IMR-90 (cell line): ENCODE results near the gene ASMTL. TPM values are rescaled to one million over a fixed set of nuclear protein-coding genes. Genes with fewer than 3 reads are reported as not detected.

ENCODE experiments used
- ATAC-seq: fragments of 200-7000 bp; cut with Tn5 transposase; 2 replicates; pipeline ENCODE4 v1.9.1; 2020; ENCODE audit warnings: low read depth, mild to moderate bottlenecking, moderate library complexity
- Bru-seq: library from RNA; stranded (reverse); fragments of 400-500 nt; gene quantifications from one replicate; lab custom pipeline; 2021; lab: Mats Ljungman, UMichigan
- BruChase-seq, 2 experiments: library from RNA; stranded (reverse); fragments of 400-500 nt; gene quantifications; one replicate each; lab custom pipeline; 2021; lab: Mats Ljungman, UMichigan
- BruUV-seq: library from RNA; stranded (reverse); fragments of 400-500 nt; replicated peaks from 2 replicates; lab custom pipeline; 2021; lab: Mats Ljungman, UMichigan
- CTCF ChIA-PET: fragments of 300-600 bp; formaldehyde crosslinking; extraction: SDS; loops from one replicate; lab custom pipeline; 2021; ENCODE audit warnings: antibody characterized with exemption; lab: Yijun Ruan, JAX
- POLR2A ChIA-PET: fragments of 300-600 bp; sonication (Branson Sonifier 250); formaldehyde crosslinking; loops from one replicate; lab custom pipeline; 2022; ENCODE audit warnings: antibody characterized with exemption; ENCODE audit not compliant: unreplicated experiment; lab: Charles Lee
- DNase-seq: peaks from one replicate; pipeline ENCODE4 v3.0.0; 2013
- H2AFZ ChIP-seq: replicated peaks from 2 replicates; pipeline ENCODE3; 2013; ENCODE audit warnings: low read length, mild to moderate bottlenecking; ENCODE audit not compliant: poor library complexity
- H2AK5ac ChIP-seq: 2 replicates; pipeline ENCODE4 v1.6.1; 2013; ENCODE audit warnings: low read depth, low read length, inconsistent platforms
- H2AK9ac ChIP-seq: replicated peaks from 2 replicates; pipeline ENCODE3; 2013; ENCODE audit warnings: mild to moderate bottlenecking, low read depth, low read length, moderate library complexity; ENCODE audit not compliant: poor library complexity
- H2BK120ac ChIP-seq: 2 replicates; pipeline ENCODE4 v1.6.1; 2013; ENCODE audit warnings: low read depth, low read length, inconsistent platforms
- H2BK15ac ChIP-seq: 3 replicates; pipeline ENCODE4 v1.6.1; 2013; ENCODE audit warnings: low read depth, low read length, inconsistent platforms
- H2BK20ac ChIP-seq: 2 replicates; pipeline ENCODE4 v1.6.1; 2013; ENCODE audit warnings: low read depth, mild to moderate bottlenecking, inconsistent platforms, low read length, moderate library complexity
- H2BK5ac ChIP-seq: 2 replicates; pipeline ENCODE4 v1.6.1; 2013; ENCODE audit warnings: mild to moderate bottlenecking, low read depth, low read length, inconsistent platforms; ENCODE audit not compliant: poor library complexity, severe bottlenecking
- H3K14ac ChIP-seq: replicated peaks from 2 replicates; pipeline ENCODE4 v1.6.1; 2013; ENCODE audit warnings: low read depth, low read length, inconsistent platforms
- H3K18ac ChIP-seq: 2 replicates; pipeline ENCODE4 v1.6.1; 2013; ENCODE audit warnings: low read depth, low read length, control low read depth
- H3K23ac ChIP-seq: 2 replicates; pipeline ENCODE4 v1.6.1; 2013; ENCODE audit warnings: low read depth, low read length, inconsistent platforms
- H3K27ac ChIP-seq: 2 replicates; pipeline ENCODE4 v1.5.1; 2013; ENCODE audit warnings: mild to moderate bottlenecking, control low read depth, low read length; ENCODE audit not compliant: insufficient read depth
- H3K27me3 ChIP-seq: 2 replicates; pipeline ENCODE4 v1.6.1; 2013; ENCODE audit warnings: low read length; ENCODE audit not compliant: control insufficient read depth, insufficient read depth
- H3K36me3 ChIP-seq: 2 replicates; pipeline ENCODE4 v1.6.1; 2013; ENCODE audit warnings: low read length, mixed read lengths; ENCODE audit not compliant: control insufficient read depth, insufficient read depth
- H3K4ac ChIP-seq: 2 replicates; pipeline ENCODE4 v1.6.1; 2013; ENCODE audit warnings: low read depth, low read length, inconsistent platforms
- H3K4me1 ChIP-seq: 2 replicates; pipeline ENCODE4 v1.6.1; 2013; ENCODE audit warnings: low read length, mixed read lengths; ENCODE audit not compliant: control insufficient read depth, insufficient read depth
- H3K4me2 ChIP-seq: 2 replicates; pipeline ENCODE4 v1.6.1; 2013; ENCODE audit warnings: low read depth, mild to moderate bottlenecking, control low read depth, low read length, moderate library complexity
- H3K4me3 ChIP-seq: 2 replicates; pipeline ENCODE4 v1.5.1; 2013; ENCODE audit warnings: low read depth, mild to moderate bottlenecking, control low read depth, low read length, moderate library complexity; ENCODE audit not compliant: insufficient read depth
- H3K56ac ChIP-seq: 2 replicates; pipeline ENCODE4 v1.6.1; 2013; ENCODE audit warnings: low read length, inconsistent platforms; ENCODE audit not compliant: insufficient read depth; ENCODE audit errors: extremely low read depth
- H3K79me1 ChIP-seq, 2 experiments: 2 replicates each; pipeline ENCODE4 v1.6.1; 2013; ENCODE audit warnings: low read length in 2 of 2, inconsistent platforms in 1 of 2, low read depth in 1 of 2
- H3K9ac ChIP-seq: 2 replicates; pipeline ENCODE4 v1.6.1; 2013; ENCODE audit warnings: low read depth, low read length, control low read depth
- H3K9me1 ChIP-seq: 2 replicates; pipeline ENCODE4 v1.6.1; 2013; ENCODE audit warnings: low read length, inconsistent platforms; ENCODE audit not compliant: insufficient read depth
- H3K9me3 ChIP-seq: 2 replicates; pipeline ENCODE4 v1.6.1; 2013; ENCODE audit warnings: low read length; ENCODE audit not compliant: control insufficient read depth, insufficient read depth
- H4K20me1 ChIP-seq: 2 replicates; pipeline ENCODE4 v1.6.1; 2013; ENCODE audit warnings: low read length, inconsistent platforms; ENCODE audit not compliant: insufficient read depth
- H4K5ac ChIP-seq: 2 replicates; pipeline ENCODE4 v1.6.1; 2013; ENCODE audit warnings: mild to moderate bottlenecking, low read depth, low read length, control low read depth
- H4K8ac ChIP-seq, 2 experiments: 2 replicates each; pipeline ENCODE4 v1.6.1; 2013; ENCODE audit warnings: low read depth in 2 of 2, low read length in 2 of 2, control low read depth in 1 of 2, inconsistent platforms in 1 of 2
- H4K91ac ChIP-seq: 2 replicates; pipeline ENCODE4 v1.6.1; 2013; ENCODE audit warnings: low read depth, low read length, inconsistent platforms; ENCODE audit not compliant: insufficient read depth
- MAZ ChIP-seq: IDR thresholded peaks from 2 replicates; pipeline ENCODE4 v1.6.1; 2012; ENCODE audit warnings: low read depth, mild to moderate bottlenecking, low read length, improper control_type of control experiment, moderate library complexity, borderline replicate concordance
- MXI1 ChIP-seq: IDR thresholded peaks from 2 replicates; pipeline ENCODE4 v1.6.1; 2012; ENCODE audit warnings: low read depth, mild to moderate bottlenecking, low read length, moderate library complexity, borderline replicate concordance
- POLR2A ChIP-seq: IDR thresholded peaks from 2 replicates; pipeline ENCODE4 v1.6.1; 2012; ENCODE audit warnings: mild to moderate bottlenecking, low read depth, low read length
- RAD21 ChIP-seq: IDR thresholded peaks from 2 replicates; pipeline ENCODE4 v1.6.1; 2012; ENCODE audit warnings: low read length, improper control_type of control experiment
- WGBS, 2 experiments: methylation state at CpG; one replicate each; pipeline versions ENCODE4 v1.1.5 to v1.1.7; 2013; ENCODE audit warnings: missing lambda C conversion rate in 2 of 2; ENCODE audit not compliant: insufficient read length in 1 of 2; ENCODE audit errors: extremely low coverage in 2 of 2; 5-methylcytosine and 5-hydroxymethylcytosine counted together
- dilution Hi-C: fragments of 300-500 bp; cut with HindIII; formaldehyde crosslinking; loops from one replicate; pipeline ENCODE4 v1.14.3; 2018; ENCODE audit warnings: low sequenced_read_pairs; ENCODE audit not compliant: unreplicated experiment
- in situ Hi-C: fragments of 300-500 bp; cut with MboI; formaldehyde crosslinking; loops from 3 replicates; pipeline ENCODE4 v1.14.3; 2019; ENCODE audit warnings: low sequenced_read_pairs, inconsistent platforms, mixed read lengths
- intact Hi-C: fragments of 100-400 bp; cut with micrococcal nuclease; formaldehyde crosslinking; loops from 2 replicates; pipeline ENCODE4 v1.10.0; 2022
- long read RNA-seq: library from polyadenylated mRNA; unstranded; transcript quantifications from one replicate; pipeline ENCODE4 v2.0.0, GENCODE V29; 2021; ENCODE audit not compliant: unreplicated experiment
- polyA plus RNA-seq, 3 experiments: library from polyadenylated mRNA; depleted of rRNA; stranded (reverse); fragments of >200 nt; gene quantifications; 2 replicates each; pipeline ENCODE4 v1.2.3, GENCODE V29; 2012; ENCODE audit warnings: low replicate concordance in 1 of 3
- total RNA-seq: library from RNA; depleted of rRNA; stranded (reverse); fragments of >200 nt; gene quantifications from 2 replicates; pipeline ENCODE4 v1.2.3, GENCODE V29; 2012; rRNA removed
- TF ChIP-seq, protein P1 (sequence below): fragments of 150-350 bp; IDR thresholded peaks from 2 replicates; pipeline ENCODE4 v1.6.1; 2017; ENCODE audit warnings: mild to moderate bottlenecking, antibody characterized with exemption, low read length, low read depth

Gene ASMTL, protein sequence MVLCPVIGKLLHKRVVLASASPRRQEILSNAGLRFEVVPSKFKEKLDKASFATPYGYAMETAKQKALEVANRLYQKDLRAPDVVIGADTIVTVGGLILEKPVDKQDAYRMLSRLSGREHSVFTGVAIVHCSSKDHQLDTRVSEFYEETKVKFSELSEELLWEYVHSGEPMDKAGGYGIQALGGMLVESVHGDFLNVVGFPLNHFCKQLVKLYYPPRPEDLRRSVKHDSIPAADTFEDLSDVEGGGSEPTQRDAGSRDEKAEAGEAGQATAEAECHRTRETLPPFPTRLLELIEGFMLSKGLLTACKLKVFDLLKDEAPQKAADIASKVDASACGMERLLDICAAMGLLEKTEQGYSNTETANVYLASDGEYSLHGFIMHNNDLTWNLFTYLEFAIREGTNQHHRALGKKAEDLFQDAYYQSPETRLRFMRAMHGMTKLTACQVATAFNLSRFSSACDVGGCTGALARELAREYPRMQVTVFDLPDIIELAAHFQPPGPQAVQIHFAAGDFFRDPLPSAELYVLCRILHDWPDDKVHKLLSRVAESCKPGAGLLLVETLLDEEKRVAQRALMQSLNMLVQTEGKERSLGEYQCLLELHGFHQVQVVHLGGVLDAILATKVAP
- total RNA-seq = 13.1 and 13.4 TPM in 2 replicates
- 33.4 and 34.6 TPM in 2 replicates for polyA plus RNA-seq (2012; rRNA removed)
- 35.4 and 37.5 TPM in 2 replicates for polyA plus RNA-seq (2012; cell fraction: cytosol; rRNA removed)
- polyA plus RNA-seq (2012; cell fraction: nucleus; rRNA removed; ENCODE audit: low replicate concordance) = 26.1 and 39.1 TPM in 2 replicates
- Bru-seq, nascent RNA = percentile 63 among the genes with signal in this experiment
- percentile 68 among the genes with signal in this experiment for BruChase-seq, experiment 1, labeled RNA remaining after a 6-hour chase
- percentile 63 among the genes with signal in this experiment for BruChase-seq, experiment 2, labeled RNA remaining after a 2-hour chase
- long read RNA-seq, transcript ASMTL-201 (13 exons, 2,027 nt) = major isoform, 72 of 90 reads
- long read RNA-seq, partial matches to known transcripts = 9 of 90 reads
- long read RNA-seq, other reads (novel, unspliced or antisense) = 8 of 90 reads

DNA sequence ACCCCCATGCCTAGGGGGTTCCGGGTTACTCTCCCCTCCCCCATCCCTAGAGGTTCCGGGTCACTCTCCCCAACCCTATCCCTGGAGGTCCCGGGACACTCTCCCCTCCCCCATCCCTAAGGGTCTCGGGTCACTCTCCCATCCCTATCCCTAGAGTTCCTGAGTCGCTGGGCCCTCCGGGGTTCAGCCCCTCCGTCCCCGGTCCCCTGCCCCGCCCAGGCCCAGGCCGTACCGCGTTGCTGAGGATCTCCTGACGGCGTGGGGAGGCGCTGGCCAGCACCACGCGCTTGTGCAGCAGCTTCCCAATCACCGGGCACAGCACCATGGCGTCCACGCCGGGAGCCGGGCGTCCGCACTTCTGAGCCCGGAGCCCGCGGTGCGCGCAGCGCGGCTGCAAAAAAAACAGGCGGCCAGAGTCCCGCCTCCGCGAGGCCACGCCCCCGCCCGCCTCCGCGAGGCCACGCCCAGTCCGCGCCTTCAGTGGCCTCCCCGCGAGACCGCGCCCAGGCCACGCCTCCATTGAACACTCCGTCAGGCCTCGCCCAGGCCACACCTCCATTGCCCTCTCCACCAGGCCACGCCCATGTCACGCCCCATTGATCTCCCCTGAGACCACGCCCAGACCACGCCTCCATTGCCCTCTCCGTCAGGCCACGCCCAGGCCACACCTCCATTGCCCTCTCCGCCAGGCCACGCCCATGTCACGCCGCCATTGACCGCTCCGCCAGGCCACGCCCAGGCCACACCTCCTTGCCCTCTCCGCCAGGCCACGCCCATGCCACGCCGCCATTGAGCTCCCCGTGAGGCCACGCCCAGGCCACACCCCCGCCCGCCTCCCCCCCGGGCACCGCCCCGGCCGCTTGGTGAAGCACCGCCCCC is at the start of gene ASMTL:
ASMTL (minus strand) TSS at position 394 of the 879 bp plus-strand sequence; CDS start at position 325, 69 bp downstream.
- Histone ChIP-seq H3K27me3 (no peaks in the 10 kb centered on the region), H3K9me1 (no peaks in the 10 kb centered on the region), H2AFZ (peak within 1 kb of the TSS; percentile 98), H3K56ac (no peak within 1 kb of the TSS), H4K91ac (no peak within 1 kb of the TSS), H2AK9ac (peak within 1 kb of the TSS; percentile 83), H4K8ac (no peak within 1 kb of the TSS), H2BK5ac (peak within 1 kb of the TSS; percentile 42), H2BK15ac (no peak within 1 kb of the TSS), H3K36me3 (peaks cover 3% of the 10 kb centered on the region), H2BK120ac (no peak within 1 kb of the TSS), H3K9me3 (no peaks in the 10 kb centered on the region), H3K27ac (peak within 1 kb of the TSS; percentile 63), H3K4me2 (peak within 1 kb of the TSS; percentile 66), H4K20me1 (no peaks in the 10 kb centered on the region), H3K23ac (peak within 1 kb of the TSS; percentile 31; the same call in 1 of the 2 replicates), H3K18ac (no peak within 1 kb of the TSS), H4K5ac (no peak within 1 kb of the TSS), H3K4ac (no peak within 1 kb of the TSS; the same call in none of the 2 replicates), H3K4me3 (peak within 1 kb of the TSS; percentile 76), H3K9ac (peak within 1 kb of the TSS; percentile 67), H3K4me1 (no peaks in the 10 kb centered on the region; the same call in 1 of the 2 replicates), H2AK5ac (no peak within 1 kb of the TSS; the same call in 1 of the 2 replicates), H3K14ac (no peak within 1 kb of the TSS), H3K79me1 (peaks cover 18 to 33% of the 10 kb centered on the region in 2 experiments), H2BK20ac (no peak within 1 kb of the TSS)
- no TSS peak for BruUV-seq
- intact Hi-C loops = loop anchor here (5.0 to 10.0 kb wide), 3 partner anchors 195 to 1362 kb away; no protein-coding TSS in a partner anchor
- TF ChIP-seq MAZ (peak; percentile 46; the same call in 1 of the 2 replicates), POLR2A (peak; percentile 94), RAD21 (no peak), MXI1 (peak; percentile 77)
- TF ChIP-seq, protein P1, sequence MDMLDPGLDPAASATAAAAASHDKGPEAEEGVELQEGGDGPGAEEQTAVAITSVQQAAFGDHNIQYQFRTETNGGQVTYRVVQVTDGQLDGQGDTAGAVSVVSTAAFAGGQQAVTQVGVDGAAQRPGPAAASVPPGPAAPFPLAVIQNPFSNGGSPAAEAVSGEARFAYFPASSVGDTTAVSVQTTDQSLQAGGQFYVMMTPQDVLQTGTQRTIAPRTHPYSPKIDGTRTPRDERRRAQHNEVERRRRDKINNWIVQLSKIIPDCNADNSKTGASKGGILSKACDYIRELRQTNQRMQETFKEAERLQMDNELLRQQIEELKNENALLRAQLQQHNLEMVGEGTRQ = peak; percentile 31
- WGBS, 2 experiments = 0% methylated on average over 16 of the region's 76 CpGs; no CpG with 5 or more reads in 1 of the 2 experiments
- dilution Hi-C loops = no loop called here
- DNase-seq = peak; percentile 99
- in situ Hi-C loops = loop anchor here (10.0 to 25.0 kb wide), 3 partner anchors 135 to 1360 kb away; partner anchors contain the start of gene AKAP17A
- ATAC-seq = peak; percentile 94
- CTCF ChIA-PET = no interaction called here
- POLR2A ChIA-PET = no interaction called here
